SK-N-SH treated with all-trans-retinoic acid at 6 μM for 48 hours (cell line): ENCODE data around the gene PRKG1.

Experiments used
- RARB ChIP-seq: fragments of 250-450 bp; sonication (Bioruptor Pico); IDR thresholded peaks from 2 replicates; pipeline ENCODE4 v1.8.0; 2021; ENCODE audit warnings: mild to moderate bottlenecking, moderate library complexity
- TOX ChIP-seq: fragments of 250-450 bp; sonication (Bioruptor Pico); IDR thresholded peaks from 2 replicates; pipeline ENCODE4 v1.8.0; 2021; ENCODE audit warnings: mild to moderate bottlenecking, moderate library complexity, borderline replicate concordance
- TF ChIP-seq, protein P1 (sequence below): fragments of 250-450 bp; sonication (Bioruptor Pico); IDR thresholded peaks from 2 replicates; pipeline ENCODE4 v1.8.0; 2020; ENCODE audit warnings: mild to moderate bottlenecking, moderate library complexity, borderline replicate concordance

DNA sequence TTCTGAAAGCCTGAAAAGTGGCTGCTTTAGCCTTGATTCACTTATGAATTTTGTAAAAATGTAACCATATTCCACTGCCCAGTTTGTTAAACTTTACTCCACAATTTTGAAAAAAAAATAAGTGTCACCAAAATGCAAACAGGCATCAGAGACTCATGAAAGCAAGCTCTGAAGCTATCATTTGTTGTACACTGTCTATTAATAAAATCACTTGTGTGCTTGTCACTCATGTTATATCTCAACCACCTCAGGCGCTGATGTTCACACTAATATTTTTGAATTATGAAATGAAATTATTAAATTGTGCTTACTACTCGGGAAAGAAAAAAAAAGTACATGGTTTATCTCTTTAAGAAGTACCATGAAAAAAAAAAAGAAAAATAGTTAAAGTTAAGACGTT lies 1205.3 kb downstream of the PRKG1 start:
- TF ChIP-seq RARB (no peak), TOX (no peak)
- TF ChIP-seq, protein P1, sequence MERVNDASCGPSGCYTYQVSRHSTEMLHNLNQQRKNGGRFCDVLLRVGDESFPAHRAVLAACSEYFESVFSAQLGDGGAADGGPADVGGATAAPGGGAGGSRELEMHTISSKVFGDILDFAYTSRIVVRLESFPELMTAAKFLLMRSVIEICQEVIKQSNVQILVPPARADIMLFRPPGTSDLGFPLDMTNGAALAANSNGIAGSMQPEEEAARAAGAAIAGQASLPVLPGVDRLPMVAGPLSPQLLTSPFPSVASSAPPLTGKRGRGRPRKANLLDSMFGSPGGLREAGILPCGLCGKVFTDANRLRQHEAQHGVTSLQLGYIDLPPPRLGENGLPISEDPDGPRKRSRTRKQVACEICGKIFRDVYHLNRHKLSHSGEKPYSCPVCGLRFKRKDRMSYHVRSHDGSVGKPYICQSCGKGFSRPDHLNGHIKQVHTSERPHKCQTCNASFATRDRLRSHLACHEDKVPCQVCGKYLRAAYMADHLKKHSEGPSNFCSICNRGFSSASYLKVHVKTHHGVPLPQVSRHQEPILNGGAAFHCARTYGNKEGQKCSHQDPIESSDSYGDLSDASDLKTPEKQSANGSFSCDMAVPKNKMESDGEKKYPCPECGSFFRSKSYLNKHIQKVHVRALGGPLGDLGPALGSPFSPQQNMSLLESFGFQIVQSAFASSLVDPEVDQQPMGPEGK (CRISPR knock-in tag) = no peak
